LHCN-M2 (cell line): ENCODE results near the gene R3HDML. TPM values are rescaled to one million over a fixed set of nuclear protein-coding genes. Genes with fewer than 3 reads are reported as not detected.

Experiments
- DNase-seq: peaks from one replicate; pipeline ENCODE4 v3.0.0-alpha.2; 2012; ENCODE audit warnings: low read depth
- total RNA-seq: library from RNA; depleted of rRNA; stranded (reverse); fragments of >200 nt; gene quantifications from 2 replicates; pipeline ENCODE4 v1.2.3, GENCODE V29; 2014

R3HDML gene
- total RNA-seq, 1 experiment from 2014 or later, result not detected

DNA sequence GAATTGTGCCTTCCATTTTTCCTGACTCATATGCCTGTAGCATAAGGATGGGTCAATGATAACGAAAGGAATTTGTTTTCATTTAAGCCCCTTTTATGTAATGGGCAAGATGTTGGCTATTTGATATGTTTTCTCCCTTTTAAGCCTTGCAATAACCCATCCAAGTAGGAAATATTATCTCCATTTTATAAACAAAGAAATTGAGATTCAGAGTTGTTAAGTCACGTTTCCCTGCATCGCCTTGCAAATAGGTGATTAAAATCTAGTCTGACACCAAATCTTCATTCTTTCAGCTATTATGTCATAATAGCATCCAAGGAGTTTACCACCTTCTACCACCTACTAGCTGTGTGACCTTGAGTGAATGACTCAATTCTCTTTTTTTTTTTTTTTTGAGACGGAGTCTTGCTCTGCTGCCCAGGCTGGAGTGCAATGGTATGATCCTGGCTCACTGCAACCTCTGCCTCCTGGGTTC, 25.7 kb downstream of the R3HDML start:
- no peak for DNase-seq

GRCh38 chr20:44364068-44364467, 27.2 kb downstream of the R3HDML start:
- DNase-seq, result no peak

DNA sequence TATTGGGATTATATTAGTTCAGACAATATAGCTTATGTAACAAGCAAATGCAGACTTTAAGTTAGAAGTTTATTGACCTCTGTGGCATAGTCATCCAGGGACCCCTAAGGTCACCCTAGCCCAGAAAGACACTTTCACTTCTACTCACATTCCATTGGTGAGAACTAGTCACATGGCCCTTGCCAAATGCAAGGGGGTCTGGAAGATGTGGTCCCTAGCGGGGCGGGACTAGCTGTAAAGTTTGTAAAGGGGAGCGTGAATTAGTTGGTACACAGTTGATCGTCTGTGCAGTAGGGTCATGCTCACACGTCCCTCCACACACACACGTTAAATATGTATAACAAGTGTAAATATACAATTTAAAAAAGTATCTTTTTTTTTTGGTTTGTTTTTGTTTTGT, 27.9 kb downstream of the R3HDML start:
- DNase-seq, result no peak

DNA sequence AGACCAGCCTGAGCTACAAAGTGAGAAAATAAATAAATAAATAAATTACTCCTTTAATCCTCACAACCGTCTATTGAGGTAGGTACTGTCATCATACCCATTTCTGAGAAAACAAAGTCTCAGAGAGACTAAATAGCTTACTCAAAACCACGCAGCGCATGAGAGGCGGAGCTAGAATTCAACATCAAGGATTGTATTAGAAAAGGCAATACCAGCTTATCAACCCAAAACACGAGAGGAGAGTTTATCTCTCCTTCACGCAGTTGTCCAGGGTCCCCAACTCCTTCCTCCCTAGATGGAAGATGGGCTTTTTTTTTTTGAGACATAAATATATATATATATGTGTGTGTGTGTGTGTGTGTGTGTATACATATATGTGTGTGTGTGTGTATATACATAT, 30.9 kb downstream of the R3HDML start:
- DNase-seq, result no peak

GRCh38 chr20:44370639-44371218, 33.9 kb downstream of the R3HDML start:
- DNase-seq, result no peak

- no peak for DNase-seq
Observed at GRCh38 chr20:44382641-44383040, 45.8 kb downstream of the R3HDML start.

- DNase-seq, result peak; percentile 36
Observed at GRCh38 chr20:44384423-44385027, 47.7 kb downstream of the R3HDML start.

GRCh38 chr20:44388466-44389023, 51.7 kb downstream of the R3HDML start:
- peak; percentile 75 for DNase-seq

- DNase-seq, result no peak
Observed at GRCh38 chr20:44389871-44390270, 53.0 kb downstream of the R3HDML start.

DNA sequence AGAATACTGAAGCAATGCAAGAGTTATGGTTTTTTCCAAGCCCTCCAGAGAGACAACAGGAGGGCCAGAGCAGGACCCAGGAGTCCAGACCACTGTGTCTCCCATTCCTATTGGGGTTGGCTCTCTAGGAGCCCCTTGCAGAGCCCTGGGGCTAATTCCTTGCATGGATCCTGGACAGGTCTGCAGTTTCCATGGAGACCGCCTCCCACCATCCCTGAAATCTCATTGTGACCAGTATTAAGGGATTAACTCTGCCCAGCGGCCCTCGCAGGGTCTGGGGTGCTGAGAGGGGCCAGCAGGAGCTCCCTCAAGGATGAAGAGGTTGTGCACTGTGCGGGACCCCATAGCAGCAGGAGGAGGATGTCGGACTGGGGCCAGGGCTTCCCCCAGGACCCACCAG, 53.4 kb downstream of the R3HDML start:
- DNase-seq, result no peak

DNA sequence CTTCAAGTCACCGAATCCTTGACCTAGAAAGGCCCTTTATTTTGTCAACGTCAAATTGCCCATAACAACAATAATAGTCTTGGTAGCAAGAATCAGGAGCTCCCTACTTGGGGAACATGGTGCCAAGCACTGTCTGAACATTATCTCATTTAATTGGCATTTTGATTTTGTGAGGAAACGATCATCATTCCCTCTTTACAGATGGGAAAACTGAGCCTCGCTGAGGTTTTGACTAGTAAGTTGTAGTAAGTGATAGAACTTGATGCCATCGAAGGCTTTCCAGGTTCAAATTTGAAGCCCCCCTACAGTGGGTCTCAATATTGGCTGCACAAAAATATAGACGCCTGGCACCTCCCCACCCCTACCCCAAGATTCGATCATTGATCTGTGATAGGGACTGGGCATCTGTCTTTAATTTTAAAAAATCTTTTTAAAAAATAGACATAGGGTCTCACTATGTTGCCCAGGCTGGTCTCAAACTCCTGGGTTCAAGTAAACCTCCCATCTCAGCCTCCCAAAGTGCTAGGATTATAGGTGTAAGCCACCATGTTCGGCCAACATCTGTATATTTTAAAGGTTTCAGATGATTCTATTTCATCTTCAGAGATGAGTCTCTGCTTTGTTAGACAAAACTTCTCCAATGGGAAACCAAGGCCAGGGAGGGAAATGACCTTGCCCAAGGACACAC, 55.4 kb downstream of the R3HDML start:
- DNase-seq, result no peak

DNA sequence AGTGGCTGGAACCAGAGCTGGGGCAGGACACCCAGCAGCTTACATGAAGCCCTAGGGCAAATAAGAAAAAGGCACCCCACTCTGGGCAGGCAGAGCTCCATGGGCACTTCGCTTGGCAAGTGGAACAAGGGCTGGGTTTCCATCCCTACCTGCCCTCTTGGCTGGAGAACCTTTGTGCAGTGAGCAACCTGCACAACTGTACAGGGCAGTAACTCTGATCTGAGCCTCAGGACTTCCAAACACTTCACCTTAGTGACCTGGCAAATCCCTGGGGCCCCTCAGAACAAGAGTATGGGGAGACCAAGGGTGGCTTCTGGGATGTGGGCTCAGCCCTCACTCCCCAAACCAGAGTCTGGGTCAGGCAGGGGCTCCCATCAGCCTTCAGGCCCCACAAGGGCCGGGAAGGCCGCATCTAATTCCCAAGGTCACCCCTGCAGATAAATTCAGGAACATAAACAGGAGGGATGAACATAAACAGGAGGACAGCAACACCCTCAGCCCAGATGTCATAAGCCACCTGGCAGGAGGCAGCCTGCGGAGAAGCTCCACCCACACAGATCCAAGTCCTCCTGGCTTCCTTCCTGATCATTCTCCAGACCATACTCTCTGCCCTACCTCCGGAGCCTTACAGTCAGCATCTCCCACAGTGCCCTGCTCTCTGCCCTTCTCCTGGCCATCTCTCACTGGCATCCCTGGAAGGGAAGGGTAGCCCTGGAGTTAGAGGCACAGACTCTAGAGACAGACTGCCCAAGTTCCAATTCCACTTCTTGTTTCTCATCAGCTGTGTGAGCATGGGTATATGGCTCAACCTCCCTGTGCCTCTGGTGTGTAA, 56.1 kb downstream of the R3HDML start:
- no peak for DNase-seq

DNA sequence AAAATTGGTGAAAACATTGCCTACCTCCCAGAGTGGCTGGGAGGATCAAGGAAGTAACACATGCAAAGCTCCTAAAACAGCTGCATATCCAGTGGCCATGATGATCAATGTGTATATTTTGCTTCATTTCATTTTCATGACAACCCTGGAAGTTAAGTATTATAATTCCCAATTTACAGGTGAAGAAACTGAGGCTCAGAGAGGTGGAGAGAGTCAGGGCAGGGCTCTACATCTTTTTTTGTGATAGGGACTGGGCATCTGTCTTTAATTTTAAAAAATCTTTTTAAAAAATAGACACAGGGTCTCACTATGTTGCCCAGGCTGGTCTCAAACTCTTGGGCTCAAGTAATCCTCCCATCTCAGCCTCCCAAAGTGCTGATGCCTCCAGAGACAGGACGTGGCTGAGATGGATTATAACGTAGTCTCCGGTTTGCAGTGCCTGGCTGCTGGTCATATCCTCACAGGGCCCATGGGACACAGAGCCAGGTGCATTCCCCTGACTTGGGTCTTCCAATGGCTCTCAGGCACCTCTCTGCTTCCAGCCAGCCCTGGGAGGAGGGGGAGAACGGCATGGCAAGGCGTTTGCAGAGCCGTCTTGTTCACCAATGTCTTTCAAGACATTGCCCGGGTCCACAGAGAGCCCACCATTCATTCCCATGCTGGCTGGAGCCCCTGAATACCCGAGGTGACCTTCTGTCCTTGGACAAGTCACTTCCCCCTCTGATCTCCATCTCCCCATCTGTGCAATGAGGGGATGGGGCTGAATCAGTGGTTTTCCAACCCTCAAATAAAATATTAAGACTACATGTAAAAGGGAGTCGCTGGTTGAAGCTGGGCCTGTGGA, 57.0 kb downstream of the R3HDML start:
- no peak for DNase-seq

GRCh38 chr20:44394452-44394701, 57.5 kb downstream of the R3HDML start:
- no peak for DNase-seq

DNA sequence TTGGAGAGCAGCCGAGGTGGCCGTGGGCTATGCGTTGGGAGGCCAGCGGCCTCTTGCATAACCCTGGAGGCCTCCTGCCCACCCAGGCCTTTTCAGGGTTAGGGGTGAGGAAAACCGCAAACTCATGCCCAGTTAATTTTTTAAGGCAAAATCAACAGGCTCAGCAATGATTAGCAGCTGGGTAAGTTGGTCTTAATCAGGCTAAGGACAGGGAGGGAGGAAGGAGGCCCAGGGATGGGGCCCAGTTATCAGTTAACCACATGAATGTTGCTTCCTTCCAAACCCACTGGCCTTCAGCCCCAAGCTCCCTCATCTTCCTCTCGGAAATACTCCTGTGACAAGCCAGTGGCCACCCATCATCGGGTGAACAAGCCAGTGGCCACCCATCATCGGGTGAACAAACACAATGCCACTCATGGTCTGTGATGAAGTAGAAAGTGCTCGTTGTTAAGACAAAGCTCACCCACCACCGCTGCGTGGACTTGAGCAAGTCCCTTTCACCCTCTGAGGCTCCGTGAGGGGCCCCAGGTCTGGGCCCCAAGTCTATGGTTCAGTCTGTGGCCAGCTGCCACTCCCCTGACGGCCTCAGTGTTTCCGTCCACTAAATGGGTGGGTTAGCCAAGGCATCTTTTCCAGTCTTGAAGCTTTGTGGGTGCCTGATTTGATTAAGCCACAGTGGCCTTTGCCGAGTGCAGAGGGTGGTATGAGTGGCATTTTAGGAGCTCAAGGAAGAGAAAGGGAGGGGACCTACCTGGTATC, 58.0 kb downstream of the R3HDML start:
- DNase-seq, result no peak

GRCh38 chr20:44395461-44396340, 58.9 kb downstream of the R3HDML start:
- DNase-seq, result no peak

DNA sequence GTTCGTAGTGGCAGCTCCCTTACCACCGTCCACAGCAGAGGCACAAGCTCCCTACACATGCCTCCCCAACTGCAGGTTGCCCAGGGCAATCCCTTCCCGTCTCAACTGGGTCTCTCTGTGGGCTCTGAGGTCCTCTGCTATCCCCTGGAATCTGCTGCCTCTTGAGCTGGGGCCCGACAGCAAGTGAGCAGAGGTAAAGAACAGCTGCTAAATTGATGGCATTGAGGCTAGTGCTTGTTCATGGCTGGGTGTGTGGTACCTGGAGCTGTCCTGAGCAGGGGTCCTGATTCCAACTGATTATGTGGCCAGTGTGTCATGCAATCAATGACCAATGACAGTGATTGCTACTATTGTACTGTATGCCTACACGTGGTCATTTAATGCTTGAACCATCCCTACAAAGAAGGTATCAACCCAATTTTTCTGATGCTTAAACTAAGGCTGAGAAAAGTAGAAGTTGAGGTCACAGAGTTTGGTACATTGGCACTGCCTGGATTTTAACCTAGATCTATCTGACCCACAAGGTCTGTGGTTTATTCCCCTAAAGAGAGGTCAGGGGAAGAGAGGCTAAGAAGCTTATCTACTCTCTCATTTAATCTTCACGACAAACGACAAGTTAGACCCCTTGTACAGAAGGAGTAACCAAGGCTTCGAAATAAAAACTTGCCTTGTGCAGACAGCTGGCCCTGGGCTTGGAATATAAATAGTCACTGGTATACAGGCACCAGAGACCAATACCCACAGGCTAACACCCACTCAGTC, 59.7 kb downstream of the R3HDML start:
- no peak for DNase-seq

DNA sequence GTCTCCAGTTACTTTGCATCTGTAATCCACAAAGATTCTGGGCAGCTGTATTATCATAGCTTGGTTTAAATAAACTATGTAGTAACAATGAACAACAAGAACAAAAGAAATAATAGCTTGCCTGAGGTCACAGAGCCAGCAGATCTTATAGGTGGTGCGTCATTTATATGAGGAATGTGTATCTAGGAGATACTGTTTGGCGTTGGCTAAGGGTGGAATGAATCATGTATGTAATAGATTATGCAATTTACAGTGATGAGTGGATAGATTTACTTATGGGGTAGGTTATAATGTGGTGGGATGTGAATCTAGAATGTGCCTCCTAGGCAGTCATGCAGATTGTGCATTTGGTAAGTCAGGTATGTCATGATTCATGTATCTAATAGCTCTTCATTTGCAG, 61.5 kb downstream of the R3HDML start:
- peak; percentile 9 for DNase-seq

DNA sequence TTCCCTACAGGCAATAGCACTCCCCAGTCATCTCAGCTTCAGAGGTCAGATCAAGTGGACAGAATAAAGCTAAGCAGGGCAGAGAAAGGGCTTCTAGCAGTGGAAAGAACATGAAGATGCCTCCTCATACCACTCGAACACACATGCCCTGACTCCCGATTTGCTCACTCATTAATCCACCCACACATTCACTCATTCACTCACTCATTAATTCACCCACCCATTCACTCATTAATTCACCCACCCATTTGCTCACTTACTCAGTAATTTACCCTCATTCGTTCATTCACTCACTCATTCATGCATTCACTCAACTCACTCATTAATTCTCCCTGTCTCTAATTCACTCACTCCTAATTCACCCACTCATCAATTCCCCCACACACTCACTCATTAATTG, 62.6 kb downstream of the R3HDML start:
- DNase-seq, result no peak
